Sigmoid colon (tissue), 7 donors: Measurements from ENCODE around the gene TMEM135. TPM values are rescaled to one million over a fixed set of nuclear protein-coding genes. Genes with fewer than 3 reads are reported as not detected.

Source experiments
- DNase-seq: peaks from one replicate; pipeline ENCODE4 v3.0.0-alpha.2; 2019
- H3K27ac ChIP-seq, 4 donors: fragments of 200-600 bp; sonication (generic); one replicate each; pipeline ENCODE4 v1.5.1; 2016 to 2019; ENCODE audit warnings: mild to moderate bottlenecking in 1 of 4
- H3K27me3 ChIP-seq, 3 donors: fragments of 200-600 bp; sonication (generic); one replicate each; pipeline ENCODE4 v1.5.1; 2019; ENCODE audit warnings: mild to moderate bottlenecking in 1 of 3
- H3K36me3 ChIP-seq, 4 donors: fragments of 200-600 bp; sonication (generic); one replicate each; pipeline ENCODE4 v1.5.1; 2016 to 2019
- H3K4me1 ChIP-seq, 4 donors: fragments of 200-600 bp; sonication (generic); one replicate each; pipeline ENCODE4 v1.5.1; 2017 to 2019
- H3K4me3 ChIP-seq, 4 donors: fragments of 200-600 bp; sonication (generic); one replicate each; pipeline ENCODE4 v1.5.1; 2017 to 2019; ENCODE audit warnings: mild to moderate bottlenecking in 2 of 4, moderate library complexity in 1 of 4
- H3K9me3 ChIP-seq, 4 donors: fragments of 200-600 bp in 3 of 4; sonication (generic) in 3 of 4; one replicate each; pipeline versions ENCODE4 v1.5.1 to v1.6.1; 2013 to 2019
- EP300 ChIP-seq, 4 donors: sonication (generic); formaldehyde crosslinking; IDR thresholded peaks; one replicate each; pipeline ENCODE4 v1.6.1; 2017; ENCODE audit warnings: antibody characterized with exemption in 4 of 4
- POLR2A ChIP-seq, 2 donors: fragments of 450-650 bp; IDR thresholded peaks; one replicate each; pipeline ENCODE4 v1.6.1; 2016; ENCODE audit warnings: antibody characterized with exemption in 2 of 2, mild to moderate bottlenecking in 2 of 2, moderate library complexity in 2 of 2
- POLR2AphosphoS5 ChIP-seq, 4 donors: sonication (generic); formaldehyde crosslinking; IDR thresholded peaks; one replicate each; pipeline ENCODE4 v1.6.1; 2017; ENCODE audit warnings: antibody characterized with exemption in 4 of 4
- WGBS, 2 donors: extraction: QIAGEN DNeasy Blood & Tissue Kit; methylation state at CpG; one replicate each; pipeline ENCODE4 v1.1.7; 2013; 5-methylcytosine and 5-hydroxymethylcytosine counted together
- intact Hi-C: fragments of 100-400 bp; cut with DNase I; formaldehyde crosslinking; loops from one replicate; pipeline ENCODE4 v1.15.1; 2023
- polyA plus RNA-seq, 3 donors: library from polyadenylated mRNA; stranded (reverse); fragments of 200-250 nt; gene quantifications; one replicate each; pipeline ENCODE4 v1.2.3, GENCODE V29; 2013
- total RNA-seq, 4 donors: library from RNA; depleted of rRNA; stranded (reverse); fragments of >200 nt; gene quantifications; one replicate each; pipeline ENCODE4 v1.1.0, GENCODE V29; 2016
- TF ChIP-seq, protein P1 (sequence below), 4 experiments: fragments of 450-650 bp in 3 of 4; fragments of 200-600 bp in 1 of 4; IDR thresholded peaks; one replicate each; pipeline ENCODE4 v1.5.1; 2016 to 2019; ENCODE audit warnings: antibody characterized with exemption in 4 of 4, mild to moderate bottlenecking in 3 of 4, moderate library complexity in 2 of 4
- donor health status: healthy with polysubstance abuse.
- donor health status: Bipolar disorder and iron deficiency.
- donor health status: healthy.

Gene TMEM135
- total RNA-seq (10 to 100 TPM; 20.0 to 36.2 (median 28.7) TPM), polyA plus RNA-seq (10 to 100 TPM in 2 of 3 donors, 1 to 10 TPM in 1; 4.8 to 11.3 (median 11.0) TPM)

DNA sequence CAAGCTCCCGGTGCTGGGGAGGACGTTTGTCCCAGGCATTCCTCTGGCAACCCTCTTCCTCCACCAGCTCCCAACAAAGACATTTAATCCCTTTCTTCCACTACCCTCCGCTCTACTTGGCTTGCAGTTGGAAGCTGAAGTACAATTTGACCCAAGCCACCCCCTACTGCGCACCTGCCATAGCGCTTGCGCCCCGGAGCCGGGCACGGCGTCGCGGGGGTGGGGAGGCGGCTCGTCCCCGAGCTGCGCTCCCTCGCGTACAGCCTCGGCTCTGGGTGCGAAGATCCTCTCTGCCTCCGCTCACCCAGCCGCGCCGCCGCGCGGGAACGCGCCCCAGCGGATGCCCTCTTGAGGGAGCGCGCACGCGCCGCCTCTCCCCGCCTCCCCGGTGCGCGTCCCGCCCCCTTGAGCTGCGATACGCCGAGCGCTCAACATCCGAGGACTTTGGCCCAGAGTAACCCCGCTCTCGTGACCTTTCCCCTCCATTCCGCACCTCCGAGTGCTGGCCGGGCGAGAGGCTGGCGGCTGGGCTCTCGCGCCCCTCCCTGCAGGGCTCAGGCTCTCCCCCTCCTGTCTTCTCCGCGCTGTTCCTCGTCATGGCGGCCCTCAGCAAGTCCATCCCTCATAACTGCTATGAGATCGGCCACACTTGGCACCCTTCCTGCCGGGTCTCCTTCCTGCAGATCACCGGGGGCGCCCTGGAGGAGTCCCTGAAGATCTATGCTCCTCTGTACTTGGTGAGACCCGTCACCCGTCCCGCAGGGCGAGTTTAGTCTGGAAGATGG is at the start of gene TMEM135:
Gene TMEM135 (plus strand): TSS at position 485 of the 785 bp plus-strand sequence. CDS start 112 bp downstream, at position 597.
- intact Hi-C loops: loop anchor here (2.0 to 5.0 kb wide), 4 partner anchors 40 to 245 kb away; no protein-coding TSS in a partner anchor
- Histone ChIP-seq H3K4me3 (peak within 1 kb of the TSS; percentile 63 to 85 (median 84)), H3K27ac (peak within 1 kb of the TSS; percentile 86 to 89 (median 88)), H3K36me3 (no peaks in the 10 kb centered on the region), H3K27me3 (no peaks in the 10 kb centered on the region), H3K4me1 (peaks cover 0 to 35% (median 13%) of the 10 kb centered on the region in 4 donors), H3K9me3 (no peaks in the 10 kb centered on the region)
- 0 to 1% methylated on average over 66 of the region's 66 CpGs for WGBS, 2 donors
- peak; percentile 97 for DNase-seq
- TF ChIP-seq POLR2A (IDR thresholded peaks at IDR 0.05): peak; percentile 41 to 49
- TF ChIP-seq POLR2AphosphoS5 (IDR thresholded peaks at IDR 0.05): peak; percentile 67 to 82 (median 80)
- TF ChIP-seq, protein P1, sequence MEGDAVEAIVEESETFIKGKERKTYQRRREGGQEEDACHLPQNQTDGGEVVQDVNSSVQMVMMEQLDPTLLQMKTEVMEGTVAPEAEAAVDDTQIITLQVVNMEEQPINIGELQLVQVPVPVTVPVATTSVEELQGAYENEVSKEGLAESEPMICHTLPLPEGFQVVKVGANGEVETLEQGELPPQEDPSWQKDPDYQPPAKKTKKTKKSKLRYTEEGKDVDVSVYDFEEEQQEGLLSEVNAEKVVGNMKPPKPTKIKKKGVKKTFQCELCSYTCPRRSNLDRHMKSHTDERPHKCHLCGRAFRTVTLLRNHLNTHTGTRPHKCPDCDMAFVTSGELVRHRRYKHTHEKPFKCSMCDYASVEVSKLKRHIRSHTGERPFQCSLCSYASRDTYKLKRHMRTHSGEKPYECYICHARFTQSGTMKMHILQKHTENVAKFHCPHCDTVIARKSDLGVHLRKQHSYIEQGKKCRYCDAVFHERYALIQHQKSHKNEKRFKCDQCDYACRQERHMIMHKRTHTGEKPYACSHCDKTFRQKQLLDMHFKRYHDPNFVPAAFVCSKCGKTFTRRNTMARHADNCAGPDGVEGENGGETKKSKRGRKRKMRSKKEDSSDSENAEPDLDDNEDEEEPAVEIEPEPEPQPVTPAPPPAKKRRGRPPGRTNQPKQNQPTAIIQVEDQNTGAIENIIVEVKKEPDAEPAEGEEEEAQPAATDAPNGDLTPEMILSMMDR (IDR thresholded peaks at IDR 0.05): no peak

DNA sequence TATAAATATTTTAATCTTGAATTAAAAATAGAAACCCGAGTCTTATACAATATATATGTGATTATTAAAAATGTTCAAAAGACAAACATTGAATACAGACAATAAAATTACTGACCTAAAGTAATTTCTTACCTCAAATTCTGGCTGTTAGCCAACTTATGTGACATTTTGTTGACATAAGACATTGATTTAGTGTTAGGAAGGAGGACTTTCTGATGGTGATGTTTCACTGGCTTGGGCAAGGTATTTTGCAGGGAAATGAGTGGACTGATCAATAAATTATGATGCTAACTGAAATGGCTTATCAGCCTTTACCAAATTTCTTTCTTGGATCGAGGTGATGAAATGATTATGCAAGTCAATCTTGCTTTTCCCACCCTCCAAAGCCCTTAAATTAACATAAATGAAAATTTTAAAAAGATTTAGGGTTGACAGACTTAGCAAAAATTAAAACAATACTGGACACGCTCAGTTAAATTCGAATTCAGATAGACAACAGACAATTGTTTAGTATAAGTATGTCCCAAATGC is 49.3 kb upstream of the TMEM135 start:
- WGBS, 2 donors: 85% methylated on average over 4 of the region's 4 CpGs
- peaks cover 0 to 36% (median 26%) of the 10 kb centered on the region in 4 donors for H3K4me1 ChIP-seq
- no peak overlapping the region for H3K4me3 ChIP-seq
- no peak overlapping the region for H3K27ac ChIP-seq
- no peaks in the 10 kb centered on the region for H3K9me3 ChIP-seq
- TF ChIP-seq, protein P1 (IDR thresholded peaks at IDR 0.05): no peak
- TF ChIP-seq EP300 (IDR thresholded peaks at IDR 0.05): no peak
- DNase-seq: no peak
- no peaks in the 10 kb centered on the region for H3K36me3 ChIP-seq
- intact Hi-C loops: no loop called here
- H3K27me3 ChIP-seq: no peaks in the 10 kb centered on the region

DNA sequence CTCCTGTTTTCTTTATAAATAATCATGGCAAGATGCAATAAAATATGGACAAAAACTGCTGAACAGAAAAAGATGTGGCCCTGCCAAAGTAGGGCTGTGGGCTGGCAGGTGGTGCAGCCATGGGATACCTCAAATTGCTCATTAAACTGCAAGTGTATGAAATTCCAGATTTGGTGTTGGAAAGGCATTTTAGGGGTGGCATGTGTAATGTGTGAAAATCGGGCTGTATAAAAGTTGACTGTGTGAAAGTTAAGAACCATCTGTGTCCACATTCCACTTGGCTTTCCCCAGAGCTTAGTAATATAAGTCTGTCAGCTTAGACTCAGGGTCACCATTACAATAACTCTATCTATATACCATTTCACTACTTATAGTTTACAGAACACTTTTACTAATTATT is 47.7 kb upstream of the TMEM135 start:
- 39 to 55% methylated on average over 1 of the region's 1 CpG for WGBS, 2 donors
- intact Hi-C loops: no loop called here
- H3K9me3 ChIP-seq: no peaks in the 10 kb centered on the region
- no peak for TF ChIP-seq POLR2AphosphoS5 (IDR thresholded peaks at IDR 0.05)
- no peak for TF ChIP-seq EP300 (IDR thresholded peaks at IDR 0.05)
- TF ChIP-seq, protein P1 (IDR thresholded peaks at IDR 0.05): no peak
- no peak for TF ChIP-seq POLR2A (IDR thresholded peaks at IDR 0.05)
- peak overlapping the region in 2 of 4 donors; percentile 38 to 45 for H3K27ac ChIP-seq
- no peak for DNase-seq
- peaks cover 0 to 22% (median 18%) of the 10 kb centered on the region in 4 donors for H3K4me1 ChIP-seq
- H3K4me3 ChIP-seq: no peak overlapping the region
- no peaks in the 10 kb centered on the region for H3K27me3 ChIP-seq
- no peaks in the 10 kb centered on the region for H3K36me3 ChIP-seq

DNA sequence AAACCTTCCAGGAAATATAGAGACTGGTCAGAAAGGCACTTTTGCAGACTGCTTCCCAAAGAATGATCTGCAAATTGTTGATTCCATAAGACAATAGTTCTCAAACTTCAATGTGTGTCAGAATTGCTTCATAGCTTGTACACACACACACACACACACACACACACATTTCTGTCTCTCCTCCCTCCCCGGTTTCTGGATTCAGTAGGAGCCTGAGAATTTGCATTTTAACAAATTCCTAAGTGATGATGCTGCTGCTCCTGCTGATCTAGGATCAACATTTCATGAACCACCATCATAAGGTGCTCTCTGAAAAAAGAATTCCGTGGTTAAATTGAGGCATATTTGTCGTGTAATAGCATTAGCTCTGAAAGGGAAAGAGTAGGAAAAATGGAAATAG is 47.2 kb upstream of the TMEM135 start:
- WGBS, 2 donors: 72 to 81% methylated on average over 3 of the region's 3 CpGs

More for the DNA sequence above, 47.2 kb upstream of the TMEM135 start:
- Histone ChIP-seq H3K4me3 (no peak overlapping the region), H3K36me3 (no peaks in the 10 kb centered on the region), H3K4me1 (peaks cover 0 to 18% (median 16%) of the 10 kb centered on the region in 4 donors), H3K9me3 (no peaks in the 10 kb centered on the region), H3K27ac (peak overlapping the region in 1 of 4 donors; percentile 38), H3K27me3 (no peaks in the 10 kb centered on the region)
- no peak for DNase-seq
- TF ChIP-seq POLR2AphosphoS5 (IDR thresholded peaks at IDR 0.05): no peak
- no peak for TF ChIP-seq EP300 (IDR thresholded peaks at IDR 0.05)
- no peak for TF ChIP-seq POLR2A (IDR thresholded peaks at IDR 0.05)
- TF ChIP-seq, protein P1 (IDR thresholded peaks at IDR 0.05): no peak
- intact Hi-C loops: no loop called here
